ENCODE data around the gene IPO11.

The IPO11 gene

DNA sequence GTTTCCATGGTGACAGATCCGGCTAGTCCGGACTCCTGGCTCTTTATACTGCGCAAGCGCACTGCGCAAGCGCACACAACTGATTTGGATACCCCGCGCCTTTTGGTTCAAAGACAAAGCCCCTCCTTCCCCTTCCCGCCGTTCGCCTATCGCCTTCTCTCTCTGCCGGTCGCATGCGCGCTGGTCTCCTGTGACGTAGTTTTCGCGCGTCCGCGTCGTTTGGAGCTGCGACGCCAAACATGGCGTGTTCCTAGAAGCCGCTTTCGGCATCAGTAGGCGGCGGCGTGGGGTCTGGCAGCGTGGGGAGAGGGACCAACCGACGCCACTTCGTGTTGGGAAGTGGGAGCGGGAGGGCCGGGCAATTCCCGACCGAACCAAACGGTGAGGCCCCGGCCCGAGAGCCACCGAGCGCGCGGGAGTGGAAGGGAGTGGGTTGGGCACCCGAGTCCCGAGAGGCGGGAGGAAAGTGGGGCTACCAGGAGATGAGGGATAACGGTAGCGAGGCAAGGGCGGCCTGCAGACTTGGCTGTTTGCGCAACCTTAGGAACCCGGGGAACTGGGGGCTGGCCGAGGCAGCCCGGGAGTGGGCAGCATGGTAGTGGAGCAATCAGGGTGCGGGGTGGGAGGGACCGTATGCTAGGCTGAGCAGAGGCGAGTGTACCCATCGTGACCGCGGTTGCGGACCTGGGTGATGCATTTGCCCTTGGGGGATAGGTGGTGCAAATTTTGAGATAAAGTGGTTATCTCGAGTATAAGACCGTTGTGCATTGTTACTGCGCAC is at the start of gene IPO11:
TSS of gene IPO11 (plus strand) at position 215 of the 781 bp plus-strand sequence. CDS start 24,517 bp downstream, outside the sequence.
- Histone ChIP-seq H4K20me1 (ENCODE audit: insufficient read depth, low read length, poor library complexity, severe bottlenecking) (peaks cover 6% of the 10 kb centered on the region), H3K9me2 (replicated peaks; ENCODE audit: low read depth, low read length) (no peaks in the 10 kb centered on the region), H3K27me3 (ENCODE audit: insufficient read depth, low read length, poor library complexity, severe bottlenecking) (no peaks in the 10 kb centered on the region), H3K9me3 (ENCODE audit: insufficient read depth, low read depth, low read length) (no peaks in the 10 kb centered on the region), H3K4me2 (ENCODE audit: low read depth, low read length, poor library complexity, severe bottlenecking) (peak within 1 kb of the TSS; percentile 93), H3F3A (ENCODE audit: low read depth) (no peaks in the 10 kb centered on the region), H3K79me2 (ENCODE audit: insufficient read depth, low read length) (peaks cover 51% of the 10 kb centered on the region), H3K36me3 (ENCODE audit: insufficient read depth, low read length) (no peaks in the 10 kb centered on the region), H3K4me3 (ENCODE audit: low read length, poor library complexity, severe bottlenecking) (peak within 1 kb of the TSS; percentile 89), H3K4me1 (ENCODE audit: insufficient read depth, low read length, poor library complexity, severe bottlenecking) (peaks cover 26% of the 10 kb centered on the region), H2AFZ (ENCODE audit: low read length) (peak within 1 kb of the TSS; percentile 91), H3K9ac (ENCODE audit: low read depth, low read length, poor library complexity, severe bottlenecking) (peak within 1 kb of the TSS; percentile 80)
- TF ChIP-seq, protein P1, sequence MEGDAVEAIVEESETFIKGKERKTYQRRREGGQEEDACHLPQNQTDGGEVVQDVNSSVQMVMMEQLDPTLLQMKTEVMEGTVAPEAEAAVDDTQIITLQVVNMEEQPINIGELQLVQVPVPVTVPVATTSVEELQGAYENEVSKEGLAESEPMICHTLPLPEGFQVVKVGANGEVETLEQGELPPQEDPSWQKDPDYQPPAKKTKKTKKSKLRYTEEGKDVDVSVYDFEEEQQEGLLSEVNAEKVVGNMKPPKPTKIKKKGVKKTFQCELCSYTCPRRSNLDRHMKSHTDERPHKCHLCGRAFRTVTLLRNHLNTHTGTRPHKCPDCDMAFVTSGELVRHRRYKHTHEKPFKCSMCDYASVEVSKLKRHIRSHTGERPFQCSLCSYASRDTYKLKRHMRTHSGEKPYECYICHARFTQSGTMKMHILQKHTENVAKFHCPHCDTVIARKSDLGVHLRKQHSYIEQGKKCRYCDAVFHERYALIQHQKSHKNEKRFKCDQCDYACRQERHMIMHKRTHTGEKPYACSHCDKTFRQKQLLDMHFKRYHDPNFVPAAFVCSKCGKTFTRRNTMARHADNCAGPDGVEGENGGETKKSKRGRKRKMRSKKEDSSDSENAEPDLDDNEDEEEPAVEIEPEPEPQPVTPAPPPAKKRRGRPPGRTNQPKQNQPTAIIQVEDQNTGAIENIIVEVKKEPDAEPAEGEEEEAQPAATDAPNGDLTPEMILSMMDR (conservative IDR thresholded peaks at IDR 0.05; ENCODE audit: low read length): no peak
- no peak for TF ChIP-seq EZH2phosphoT487 (IDR thresholded peaks at IDR 0.05; ENCODE audit: borderline replicate concordance)

DNA sequence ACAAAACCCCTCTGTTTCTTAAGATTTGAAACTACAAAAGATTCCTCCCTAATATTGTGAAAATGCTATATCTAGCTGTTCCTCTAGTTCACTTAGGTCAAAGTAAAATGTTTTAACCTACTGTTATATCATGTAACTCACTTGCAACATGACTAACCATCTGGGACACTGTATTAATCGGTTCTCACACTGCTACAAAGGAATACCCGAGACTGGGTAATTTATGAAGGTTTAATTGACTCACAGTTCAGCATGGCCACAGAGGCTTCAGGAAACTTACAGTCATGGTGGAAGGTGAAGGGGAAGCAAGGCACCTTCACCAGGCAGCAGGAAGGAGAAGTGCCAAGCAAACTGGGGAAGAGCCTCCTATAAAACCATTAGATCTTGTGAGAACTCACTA is 43.5 kb upstream of the IPO11 start:
- Histone ChIP-seq H3K27me3 (ENCODE audit: insufficient read depth, low read length, poor library complexity, severe bottlenecking) (no peaks in the 10 kb centered on the region), H3K36me3 (ENCODE audit: insufficient read depth, low read length) (peaks cover 65% of the 10 kb centered on the region), H3K4me2 (ENCODE audit: low read depth, low read length, poor library complexity, severe bottlenecking) (no peak overlapping the region), H3K9me3 (ENCODE audit: insufficient read depth, low read depth, low read length) (0 out of 2 replicates have a peak, but pooled peaks cover 5% of the 10 kb centered on the region), H3K4me3 (ENCODE audit: low read length, poor library complexity, severe bottlenecking) (no peak overlapping the region), H2AFZ (ENCODE audit: low read length) (no peak overlapping the region), H4K20me1 (ENCODE audit: insufficient read depth, low read length, poor library complexity, severe bottlenecking) (no peaks in the 10 kb centered on the region), H3F3A (ENCODE audit: low read depth) (no peaks in the 10 kb centered on the region), H3K9me2 (replicated peaks; ENCODE audit: low read depth, low read length) (no peaks in the 10 kb centered on the region), H3K79me2 (ENCODE audit: insufficient read depth, low read length) (no peaks in the 10 kb centered on the region), H3K9ac (ENCODE audit: low read depth, low read length, poor library complexity, severe bottlenecking) (no peak overlapping the region), H3K4me1 (ENCODE audit: insufficient read depth, low read length, poor library complexity, severe bottlenecking) (no peaks in the 10 kb centered on the region)
- TF ChIP-seq, protein P1 (conservative IDR thresholded peaks at IDR 0.05; ENCODE audit: low read length): no peak
- no peak for TF ChIP-seq EZH2phosphoT487 (IDR thresholded peaks at IDR 0.05; ENCODE audit: borderline replicate concordance)

DNA sequence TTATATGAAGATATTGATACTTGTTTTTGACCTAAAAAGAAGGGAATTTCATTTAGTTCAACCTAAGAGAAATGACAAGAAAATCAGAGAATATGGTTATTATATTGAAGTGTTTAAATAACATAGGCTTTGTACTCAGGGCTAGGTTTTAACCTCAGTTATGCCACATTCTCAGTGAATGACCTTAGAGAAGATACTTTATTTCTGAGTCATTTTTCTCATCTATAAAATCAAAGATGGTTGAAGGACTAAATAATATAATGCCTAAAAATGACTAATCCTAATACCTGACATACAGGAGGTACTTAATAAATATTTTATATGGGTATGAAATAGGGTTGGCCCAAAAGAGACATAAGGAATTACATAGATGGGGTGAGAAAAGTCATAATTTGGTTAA is 41.2 kb upstream of the IPO11 start:
- Histone ChIP-seq H2AFZ (ENCODE audit: low read length) (no peak overlapping the region), H3K36me3 (ENCODE audit: insufficient read depth, low read length) (peaks cover 63% of the 10 kb centered on the region)

More for the DNA sequence above, 41.2 kb upstream of the IPO11 start:
- no peaks in the 10 kb centered on the region for H3K79me2 ChIP-seq (ENCODE audit: insufficient read depth, low read length)
- H3F3A ChIP-seq (ENCODE audit: low read depth): no peaks in the 10 kb centered on the region
- no peaks in the 10 kb centered on the region for H3K4me1 ChIP-seq (ENCODE audit: insufficient read depth, low read length, poor library complexity, severe bottlenecking)
- TF ChIP-seq, protein P1 (conservative IDR thresholded peaks at IDR 0.05; ENCODE audit: low read length): no peak
- no peak for TF ChIP-seq EZH2phosphoT487 (IDR thresholded peaks at IDR 0.05; ENCODE audit: borderline replicate concordance)
- no peaks in the 10 kb centered on the region for H3K27me3 ChIP-seq (ENCODE audit: insufficient read depth, low read length, poor library complexity, severe bottlenecking)
- no peak overlapping the region for H3K4me3 ChIP-seq (ENCODE audit: low read length, poor library complexity, severe bottlenecking)
- no peaks in the 10 kb centered on the region for H3K9me2 ChIP-seq (replicated peaks; ENCODE audit: low read depth, low read length)
- H4K20me1 ChIP-seq (ENCODE audit: insufficient read depth, low read length, poor library complexity, severe bottlenecking): no peaks in the 10 kb centered on the region
- no peak overlapping the region for H3K4me2 ChIP-seq (ENCODE audit: low read depth, low read length, poor library complexity, severe bottlenecking)
- no peaks in the 10 kb centered on the region for H3K9me3 ChIP-seq (ENCODE audit: insufficient read depth, low read depth, low read length)
- no peak overlapping the region for H3K9ac ChIP-seq (ENCODE audit: low read depth, low read length, poor library complexity, severe bottlenecking)

Measured in Loucy (cell line).